Erythroblast (primary cell): ENCODE results near the gene ZBTB7C.

ENCODE experiments used
- GATA1 ChIP-seq: IDR thresholded peaks from 2 replicates; pipeline ENCODE4 v1.6.1; 2011; ENCODE audit warnings: low read depth, mild to moderate bottlenecking, control low read depth, low read length, moderate library complexity
- POLR2A ChIP-seq: IDR thresholded peaks from 2 replicates; pipeline ENCODE4 v1.6.1; 2011; ENCODE audit warnings: mild to moderate bottlenecking, low read length

DNA sequence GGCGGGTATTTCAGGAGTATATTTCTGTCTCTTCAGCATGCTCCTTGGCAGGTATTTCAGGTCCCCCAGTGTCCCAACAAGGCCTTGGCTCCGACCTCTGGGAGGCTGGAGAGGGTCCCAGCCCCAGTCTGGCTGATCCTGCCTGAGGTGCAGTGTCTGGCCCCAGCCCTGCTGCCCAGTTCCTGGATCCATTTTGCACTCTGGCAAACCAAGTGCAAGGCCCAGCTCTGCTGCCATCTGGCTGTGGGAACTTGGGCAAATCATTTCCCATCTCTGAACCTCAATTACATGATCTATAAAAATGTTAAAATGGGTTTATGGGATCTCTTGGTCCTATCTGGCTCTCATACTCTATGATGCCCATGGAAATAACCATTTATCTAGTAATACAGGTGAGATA is 63.6 kb downstream of the ZBTB7C start:
- TF ChIP-seq POLR2A (no peak), GATA1 (no peak)
